Upper lobe of left lung (tissue), 4 donors: Measurements from ENCODE around the gene GRIN2D.

Source experiments
- EP300 ChIP-seq, 4 donors: sonication (generic); formaldehyde crosslinking; IDR thresholded peaks; one replicate each; pipeline ENCODE4 v1.5.1; 2017; ENCODE audit warnings: antibody characterized with exemption in 4 of 4, control low read depth in 2 of 4
- POLR2A ChIP-seq, 4 donors: fragments of 450-650 bp; IDR thresholded peaks; one replicate each; pipeline ENCODE4 v1.5.1; 2016 to 2017; ENCODE audit warnings: antibody characterized with exemption in 4 of 4, mild to moderate bottlenecking in 2 of 4
- POLR2AphosphoS5 ChIP-seq, 2 donors: sonication (generic); formaldehyde crosslinking; IDR thresholded peaks; one replicate each; pipeline ENCODE4 v1.5.1; 2017; ENCODE audit warnings: antibody characterized with exemption in 2 of 2
- TF ChIP-seq, protein P1 (sequence below), 6 experiments: fragments of 450-650 bp in 4 of 6; fragments of 200-600 bp in 2 of 6; sonication (generic) in 2 of 6; IDR thresholded peaks; one replicate each; pipeline ENCODE4 v1.5.1; 2016 to 2019; ENCODE audit warnings: antibody characterized with exemption in 6 of 6

- TF ChIP-seq POLR2AphosphoS5 (IDR thresholded peaks at IDR 0.05) (no peak), POLR2A (IDR thresholded peaks at IDR 0.05) (no peak), EP300 (IDR thresholded peaks at IDR 0.05) (no peak)
- TF ChIP-seq, protein P1, sequence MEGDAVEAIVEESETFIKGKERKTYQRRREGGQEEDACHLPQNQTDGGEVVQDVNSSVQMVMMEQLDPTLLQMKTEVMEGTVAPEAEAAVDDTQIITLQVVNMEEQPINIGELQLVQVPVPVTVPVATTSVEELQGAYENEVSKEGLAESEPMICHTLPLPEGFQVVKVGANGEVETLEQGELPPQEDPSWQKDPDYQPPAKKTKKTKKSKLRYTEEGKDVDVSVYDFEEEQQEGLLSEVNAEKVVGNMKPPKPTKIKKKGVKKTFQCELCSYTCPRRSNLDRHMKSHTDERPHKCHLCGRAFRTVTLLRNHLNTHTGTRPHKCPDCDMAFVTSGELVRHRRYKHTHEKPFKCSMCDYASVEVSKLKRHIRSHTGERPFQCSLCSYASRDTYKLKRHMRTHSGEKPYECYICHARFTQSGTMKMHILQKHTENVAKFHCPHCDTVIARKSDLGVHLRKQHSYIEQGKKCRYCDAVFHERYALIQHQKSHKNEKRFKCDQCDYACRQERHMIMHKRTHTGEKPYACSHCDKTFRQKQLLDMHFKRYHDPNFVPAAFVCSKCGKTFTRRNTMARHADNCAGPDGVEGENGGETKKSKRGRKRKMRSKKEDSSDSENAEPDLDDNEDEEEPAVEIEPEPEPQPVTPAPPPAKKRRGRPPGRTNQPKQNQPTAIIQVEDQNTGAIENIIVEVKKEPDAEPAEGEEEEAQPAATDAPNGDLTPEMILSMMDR (IDR thresholded peaks at IDR 0.05): no peak
Measured at GRCh38 chr19:48415395-48415794, 21.9 kb downstream of the GRIN2D start.
